ENCODE data around the gene PAK4.

GRCh38 chr19:39224910-39225309 is 99.3 kb downstream of the PAK4 start:
- TF ChIP-seq YY1 (IDR thresholded peaks at IDR 0.05; ENCODE audit: insufficient read depth, insufficient replicate concordance, low read depth, low read length) (no peak), ZMYM2 (CRISPR knock-in tag; IDR thresholded peaks at IDR 0.05) (no peak), CTCF (CRISPR knock-in tag; IDR thresholded peaks at IDR 0.05) (peak; percentile 20; the same call in 1 of the 2 replicates), ETV5 (CRISPR knock-in tag; IDR thresholded peaks at IDR 0.05; ENCODE audit: borderline replicate concordance) (no peak), EP300 (IDR thresholded peaks at IDR 0.05; ENCODE audit: low read depth in 2 of 2, low read length in 2 of 2) (no peak), EP300 (CRISPR knock-in tag; IDR thresholded peaks at IDR 0.05; ENCODE audit: borderline replicate concordance) (no peak), JUND (CRISPR knock-in tag; IDR thresholded peaks at IDR 0.05) (no peak), ZNF24 (IDR thresholded peaks at IDR 0.05) (no peak), FOXK1 (CRISPR knock-in tag; IDR thresholded peaks at IDR 0.05; ENCODE audit: borderline replicate concordance, low read depth) (no peak), CBX5 (CRISPR knock-in tag; IDR thresholded peaks at IDR 0.05; ENCODE audit: borderline replicate concordance) (no peak)

Data from HepG2 (cell line).